Measurements from ENCODE around the gene CS. TPM values are rescaled to one million over a fixed set of nuclear protein-coding genes. Genes with fewer than 3 reads are reported as not detected.
"Not testable (repeated sequence)": the region's sequence is repeated elsewhere in the genome, so short reads cannot be mapped to it uniquely, and the experiment has no call there.

CS gene
- total and polyA plus RNA-seq, 2 donors (not counting 1 experiment from before 2014, with no cell fraction given), result 117 to 170 TPM

DNA sequence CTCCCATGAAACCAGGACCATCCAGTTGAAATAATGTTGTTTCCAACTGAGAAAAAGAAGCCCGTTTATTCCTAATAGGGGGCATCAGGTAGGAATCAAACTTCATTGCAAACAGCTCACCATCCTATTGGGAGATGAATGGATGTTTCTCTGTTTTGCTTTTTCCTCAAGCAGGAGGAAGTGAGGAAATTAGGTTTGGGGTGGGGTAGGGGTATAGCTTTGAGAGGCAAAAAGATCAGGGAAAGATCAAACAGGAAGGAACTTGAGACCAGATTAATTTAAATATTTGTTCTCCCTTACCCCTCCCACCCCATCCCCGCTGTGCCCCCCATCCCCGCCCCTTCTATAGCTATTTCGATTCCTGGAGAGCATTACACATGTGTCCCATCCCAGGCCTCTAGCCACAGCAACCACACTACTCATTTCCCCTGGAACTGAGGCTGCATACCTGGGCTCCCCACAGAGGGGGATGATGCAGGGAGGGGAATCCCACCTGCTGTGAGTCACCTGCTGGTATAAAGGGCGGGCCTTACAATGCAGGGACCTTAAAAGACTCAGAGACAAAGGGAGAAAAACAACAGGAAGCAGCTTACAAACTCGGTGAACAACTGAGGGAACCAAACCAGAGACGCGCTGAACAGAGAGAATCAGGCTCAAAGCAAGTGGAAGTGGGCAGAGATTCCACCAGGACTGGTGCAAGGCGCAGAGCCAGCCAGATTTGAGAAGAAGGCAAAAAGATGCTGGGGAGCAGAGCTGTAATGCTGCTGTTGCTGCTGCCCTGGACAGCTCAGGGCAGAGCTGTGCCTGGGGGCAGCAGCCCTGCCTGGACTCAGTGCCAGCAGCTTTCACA is 38.4 kb upstream of the CS start, which contains the start of gene IL23A:
TSS of gene IL23A (plus strand) at position 577 of the 850 bp plus-strand sequence. CDS start at position 738, 161 bp downstream.
- Histone ChIP-seq H3K79me2 (ENCODE audit: control insufficient read depth, insufficient read depth, low read length) (no peaks in the 10 kb centered on the region), H2AFZ (ENCODE audit: low read length) (no peak within 1 kb of the TSS), H4K20me1 (ENCODE audit: control insufficient read depth, extremely low read depth, insufficient read depth, low read length) (no peaks in the 10 kb centered on the region), H3K4me2 (ENCODE audit: extremely low read depth, insufficient read depth, low read length) (no peak within 1 kb of the TSS), H3K9me3 (ENCODE audit: control insufficient read depth, insufficient read depth, low read depth, low read length) (no peaks in the 10 kb centered on the region), H3K27me3 (ENCODE audit: control insufficient read depth, insufficient read depth, low read length) (no peaks in the 10 kb centered on the region), H3K36me3 (ENCODE audit: control insufficient read depth, insufficient read depth, low read length) (peaks cover 7% of the 10 kb centered on the region), H3K4me1 (ENCODE audit: control insufficient read depth, extremely low read depth, insufficient read depth, low read length) (peaks cover 4% of the 10 kb centered on the region), H3K4me3 (replicated peaks in 1 of 4; ENCODE audit: control extremely low read depth in 1 of 4, insufficient read depth in 1 of 4, low read depth in 3 of 4, low read length in 4 of 4) (no peak within 1 kb of the TSS), H3K27ac (ENCODE audit: insufficient read depth, low read length) (no peak within 1 kb of the TSS), H3K9ac (ENCODE audit: insufficient read depth, low read length) (no peak within 1 kb of the TSS)
- TF ChIP-seq, protein P1, sequence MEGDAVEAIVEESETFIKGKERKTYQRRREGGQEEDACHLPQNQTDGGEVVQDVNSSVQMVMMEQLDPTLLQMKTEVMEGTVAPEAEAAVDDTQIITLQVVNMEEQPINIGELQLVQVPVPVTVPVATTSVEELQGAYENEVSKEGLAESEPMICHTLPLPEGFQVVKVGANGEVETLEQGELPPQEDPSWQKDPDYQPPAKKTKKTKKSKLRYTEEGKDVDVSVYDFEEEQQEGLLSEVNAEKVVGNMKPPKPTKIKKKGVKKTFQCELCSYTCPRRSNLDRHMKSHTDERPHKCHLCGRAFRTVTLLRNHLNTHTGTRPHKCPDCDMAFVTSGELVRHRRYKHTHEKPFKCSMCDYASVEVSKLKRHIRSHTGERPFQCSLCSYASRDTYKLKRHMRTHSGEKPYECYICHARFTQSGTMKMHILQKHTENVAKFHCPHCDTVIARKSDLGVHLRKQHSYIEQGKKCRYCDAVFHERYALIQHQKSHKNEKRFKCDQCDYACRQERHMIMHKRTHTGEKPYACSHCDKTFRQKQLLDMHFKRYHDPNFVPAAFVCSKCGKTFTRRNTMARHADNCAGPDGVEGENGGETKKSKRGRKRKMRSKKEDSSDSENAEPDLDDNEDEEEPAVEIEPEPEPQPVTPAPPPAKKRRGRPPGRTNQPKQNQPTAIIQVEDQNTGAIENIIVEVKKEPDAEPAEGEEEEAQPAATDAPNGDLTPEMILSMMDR (conservative IDR thresholded peaks at IDR 0.05 in 1 of 2, IDR thresholded peaks at IDR 0.05 in 1 of 2; ENCODE audit: low read depth in 1 of 2, low read length in 2 of 2), result no peak
- no peak for TF ChIP-seq EZH2 (IDR thresholded peaks at IDR 0.05; ENCODE audit: low read length, missing control alignments)
- peak in 1 of 2 donors; percentile 69 for DNase-seq (ENCODE audit: low read depth in 2 of 2)

GRCh38 chr12:56337753-56338251 is 37.7 kb upstream of the CS start:
- DNase-seq (ENCODE audit: low read depth in 2 of 2), result no peak
- TF ChIP-seq, protein P1 (conservative IDR thresholded peaks at IDR 0.05 in 1 of 2, IDR thresholded peaks at IDR 0.05 in 1 of 2; ENCODE audit: low read depth in 1 of 2, low read length in 2 of 2), result no peak
- no peak for TF ChIP-seq EZH2 (IDR thresholded peaks at IDR 0.05; ENCODE audit: low read length, missing control alignments)
- Histone ChIP-seq H3K27ac (ENCODE audit: insufficient read depth, low read length) (no peak overlapping the region), H4K20me1 (ENCODE audit: control insufficient read depth, extremely low read depth, insufficient read depth, low read length) (no peaks in the 10 kb centered on the region), H3K27me3 (ENCODE audit: control insufficient read depth, insufficient read depth, low read length) (no peaks in the 10 kb centered on the region), H3K9ac (ENCODE audit: insufficient read depth, low read length) (no peak overlapping the region), H3K4me2 (ENCODE audit: extremely low read depth, insufficient read depth, low read length) (no peak overlapping the region), H3K4me1 (ENCODE audit: control insufficient read depth, extremely low read depth, insufficient read depth, low read length) (peaks cover 9% of the 10 kb centered on the region), H3K79me2 (ENCODE audit: control insufficient read depth, insufficient read depth, low read length) (no peaks in the 10 kb centered on the region), H3K36me3 (ENCODE audit: control insufficient read depth, insufficient read depth, low read length) (peaks cover 3% of the 10 kb centered on the region), H3K9me3 (ENCODE audit: control insufficient read depth, insufficient read depth, low read depth, low read length) (no peaks in the 10 kb centered on the region), H2AFZ (ENCODE audit: low read length) (no peak overlapping the region), H3K4me3 (replicated peaks in 1 of 4; ENCODE audit: control extremely low read depth in 1 of 4, insufficient read depth in 1 of 4, low read depth in 3 of 4, low read length in 4 of 4) (no peak overlapping the region)

- H3K79me2 ChIP-seq (ENCODE audit: control insufficient read depth, insufficient read depth, low read length), result no peaks in the 10 kb centered on the region
- no peak for DNase-seq (ENCODE audit: low read depth in 2 of 2)
- no peak for TF ChIP-seq EZH2 (IDR thresholded peaks at IDR 0.05; ENCODE audit: low read length, missing control alignments)
- TF ChIP-seq, protein P1 (conservative IDR thresholded peaks at IDR 0.05 in 1 of 2, IDR thresholded peaks at IDR 0.05 in 1 of 2; ENCODE audit: low read depth in 1 of 2, low read length in 2 of 2), result no peak
Measured at GRCh38 chr12:56336361-56337167, 36.4 kb upstream of the CS start.

DNA sequence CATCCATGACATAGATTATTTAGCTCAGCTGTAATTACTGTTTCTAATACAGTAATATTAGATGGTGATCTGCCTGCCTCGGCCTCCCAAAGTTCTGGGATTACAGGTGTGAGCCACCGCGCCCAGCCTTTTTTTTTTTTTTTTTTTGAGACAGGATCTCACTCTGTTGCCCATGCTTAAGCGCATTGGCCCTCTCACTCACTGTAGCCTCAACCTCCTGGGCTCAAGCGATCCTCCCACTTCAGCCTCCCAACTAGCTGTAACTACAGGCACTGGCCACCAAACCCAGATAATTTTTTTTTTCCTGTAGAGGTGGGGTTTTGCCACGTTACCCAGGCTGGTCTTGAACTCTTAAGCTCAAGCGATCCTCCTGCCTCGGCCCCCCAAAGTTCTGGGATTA is 35.4 kb upstream of the CS start:
- not testable (repeated sequence) for H3K4me1 ChIP-seq (ENCODE audit: control insufficient read depth, extremely low read depth, insufficient read depth, low read length); H3K27ac ChIP-seq (ENCODE audit: insufficient read depth, low read length); H2AFZ ChIP-seq (ENCODE audit: low read length); H3K9me3 ChIP-seq (ENCODE audit: control insufficient read depth, insufficient read depth, low read depth, low read length); H3K79me2 ChIP-seq (ENCODE audit: control insufficient read depth, insufficient read depth, low read length); H3K36me3 ChIP-seq (ENCODE audit: control insufficient read depth, insufficient read depth, low read length); DNase-seq (ENCODE audit: low read depth in 2 of 2); H3K4me3 ChIP-seq (replicated peaks in 1 of 4; ENCODE audit: control extremely low read depth in 1 of 4, insufficient read depth in 1 of 4, low read depth in 3 of 4, low read length in 4 of 4); H3K9ac ChIP-seq (ENCODE audit: insufficient read depth, low read length); H4K20me1 ChIP-seq (ENCODE audit: control insufficient read depth, extremely low read depth, insufficient read depth, low read length); H3K27me3 ChIP-seq (ENCODE audit: control insufficient read depth, insufficient read depth, low read length); H3K4me2 ChIP-seq (ENCODE audit: extremely low read depth, insufficient read depth, low read length)

More at GRCh38 chr12:56336361-56337167, 36.4 kb upstream of the CS start:
- peaks cover 10% of the 10 kb centered on the region for H3K4me1 ChIP-seq (ENCODE audit: control insufficient read depth, extremely low read depth, insufficient read depth, low read length)
- H3K4me2 ChIP-seq (ENCODE audit: extremely low read depth, insufficient read depth, low read length), result no peak overlapping the region
- H3K9ac ChIP-seq (ENCODE audit: insufficient read depth, low read length), result no peak overlapping the region
- H3K4me3 ChIP-seq (replicated peaks in 1 of 4; ENCODE audit: control extremely low read depth in 1 of 4, insufficient read depth in 1 of 4, low read depth in 3 of 4, low read length in 4 of 4), result no peak overlapping the region
- no peaks in the 10 kb centered on the region for H3K9me3 ChIP-seq (ENCODE audit: control insufficient read depth, insufficient read depth, low read depth, low read length)
- no peaks in the 10 kb centered on the region for H3K27me3 ChIP-seq (ENCODE audit: control insufficient read depth, insufficient read depth, low read length)
- no peaks in the 10 kb centered on the region for H4K20me1 ChIP-seq (ENCODE audit: control insufficient read depth, extremely low read depth, insufficient read depth, low read length)
- H3K27ac ChIP-seq (ENCODE audit: insufficient read depth, low read length), result no peak overlapping the region
- no peaks in the 10 kb centered on the region for H3K36me3 ChIP-seq (ENCODE audit: control insufficient read depth, insufficient read depth, low read length)
- no peak overlapping the region for H2AFZ ChIP-seq (ENCODE audit: low read length)
